Tibial artery (tissue), 4 donors: ENCODE measurements around the gene DHRS13.

ENCODE experiments used
- DNase-seq, 2 donors: peaks; one replicate each; pipeline ENCODE4 v3.0.0-alpha.2; 2019
- H3K27ac ChIP-seq, 2 donors: fragments of 200-600 bp; sonication (generic) in 1 of 2; 1 replicate in 1 of 2; 2 replicates in 1 of 2; pipeline ENCODE4 v1.5.1; 2018 to 2019; ENCODE audit warnings: mild to moderate bottlenecking in 1 of 2
- H3K27me3 ChIP-seq, 2 donors: fragments of 200-600 bp; sonication (generic) in 1 of 2; one replicate each; pipeline versions ENCODE4 v1.5.1 to v1.6.0; 2016 to 2019
- H3K36me3 ChIP-seq, 3 donors: fragments of 200-600 bp; sonication (generic) in 2 of 3; one replicate each; pipeline ENCODE4 v1.5.1; 2016 to 2019; ENCODE audit warnings: mild to moderate bottlenecking in 2 of 3
- H3K4me1 ChIP-seq, 4 donors: fragments of 200-600 bp; sonication (generic) in 2 of 4; 1 replicate in 3 of 4; 2 replicates in 1 of 4; pipeline ENCODE4 v1.5.1; 2016 to 2019
- H3K4me3 ChIP-seq, 2 donors: fragments of 200-600 bp; sonication (generic) in 1 of 2; 1 replicate in 1 of 2; 2 replicates in 1 of 2; pipeline ENCODE4 v1.5.1; 2018 to 2019; ENCODE audit warnings: mild to moderate bottlenecking in 2 of 2
- H3K9me3 ChIP-seq, 3 donors: fragments of 200-600 bp; sonication (generic) in 1 of 3; one replicate each; pipeline ENCODE4 v1.5.1; 2016 to 2019
- intact Hi-C: fragments of 100-400 bp; cut with DNase I; formaldehyde crosslinking; loops from one replicate; pipeline ENCODE4 v1.15.0; 2023; ENCODE audit warnings: low total_unique reads
- TF ChIP-seq, protein P1 (sequence below), 2 experiments: fragments of 200-600 bp in 1 of 2; fragments of 450-650 bp in 1 of 2; IDR thresholded peaks; one replicate each; pipeline ENCODE4 v1.5.1; 2017 to 2019; ENCODE audit warnings: antibody characterized with exemption in 2 of 2, mild to moderate bottlenecking in 1 of 2, moderate library complexity in 1 of 2

DHRS13 gene

DNA sequence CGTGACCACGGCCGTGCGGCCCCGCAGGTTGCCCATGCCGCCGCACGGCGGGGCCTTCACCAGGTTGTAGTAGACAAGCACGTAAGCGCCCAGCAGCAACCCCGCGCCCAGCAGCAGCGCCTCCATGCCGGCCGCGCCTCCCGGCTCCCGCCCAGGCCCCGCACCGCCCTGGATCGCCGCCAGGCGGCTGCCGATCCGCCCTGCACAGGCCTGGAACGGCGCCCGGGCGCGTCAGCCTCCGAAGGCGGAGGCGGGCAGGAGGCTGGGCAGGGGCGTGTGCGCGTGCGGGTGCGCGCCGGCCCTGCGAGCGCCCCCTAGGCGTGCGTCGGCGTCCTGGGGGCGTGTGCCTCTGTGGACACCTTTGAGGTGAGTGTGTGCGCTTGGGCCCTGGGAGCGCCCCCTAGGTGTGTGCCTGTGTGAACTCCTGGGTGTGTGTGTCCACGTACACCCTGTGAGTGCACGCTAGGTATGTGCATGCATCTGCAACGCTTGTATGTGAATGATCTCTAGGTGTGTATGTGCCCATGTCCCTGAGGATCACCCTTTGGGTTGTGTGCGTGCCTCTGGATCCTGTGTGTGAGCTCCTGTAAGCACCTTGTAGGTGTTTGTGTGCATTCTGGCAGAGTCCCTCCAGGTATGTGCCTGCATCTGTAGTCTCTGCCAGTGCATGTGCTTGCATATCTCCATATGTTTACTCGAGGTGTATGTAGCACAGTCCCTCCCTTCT lies at the start of gene DHRS13:
TSS of gene DHRS13 (minus strand) at position 261 of the 727 bp plus-strand sequence. CDS start at position 126, 135 bp downstream.
- H3K36me3 ChIP-seq = peaks cover 4 to 27% (median 24%) of the 10 kb centered on the region in 3 donors
- H3K27ac ChIP-seq = peak within 1 kb of the TSS; percentile 77 to 81
- H3K27me3 ChIP-seq = no peaks in the 10 kb centered on the region
- DNase-seq = peak; percentile 74 to 90
- no peaks in the 10 kb centered on the region for H3K9me3 ChIP-seq
- intact Hi-C loops = loop anchor here (10.0 kb wide), 1 partner anchor 58 kb away; the partner anchor contains the start of gene FAM222B
- peak within 1 kb of the TSS; percentile 62 to 67 for H3K4me3 ChIP-seq
- TF ChIP-seq, protein P1, sequence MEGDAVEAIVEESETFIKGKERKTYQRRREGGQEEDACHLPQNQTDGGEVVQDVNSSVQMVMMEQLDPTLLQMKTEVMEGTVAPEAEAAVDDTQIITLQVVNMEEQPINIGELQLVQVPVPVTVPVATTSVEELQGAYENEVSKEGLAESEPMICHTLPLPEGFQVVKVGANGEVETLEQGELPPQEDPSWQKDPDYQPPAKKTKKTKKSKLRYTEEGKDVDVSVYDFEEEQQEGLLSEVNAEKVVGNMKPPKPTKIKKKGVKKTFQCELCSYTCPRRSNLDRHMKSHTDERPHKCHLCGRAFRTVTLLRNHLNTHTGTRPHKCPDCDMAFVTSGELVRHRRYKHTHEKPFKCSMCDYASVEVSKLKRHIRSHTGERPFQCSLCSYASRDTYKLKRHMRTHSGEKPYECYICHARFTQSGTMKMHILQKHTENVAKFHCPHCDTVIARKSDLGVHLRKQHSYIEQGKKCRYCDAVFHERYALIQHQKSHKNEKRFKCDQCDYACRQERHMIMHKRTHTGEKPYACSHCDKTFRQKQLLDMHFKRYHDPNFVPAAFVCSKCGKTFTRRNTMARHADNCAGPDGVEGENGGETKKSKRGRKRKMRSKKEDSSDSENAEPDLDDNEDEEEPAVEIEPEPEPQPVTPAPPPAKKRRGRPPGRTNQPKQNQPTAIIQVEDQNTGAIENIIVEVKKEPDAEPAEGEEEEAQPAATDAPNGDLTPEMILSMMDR (IDR thresholded peaks at IDR 0.05) = peak; percentile 75 to 84
- peaks cover 0 to 38% (median 16%) of the 10 kb centered on the region in 4 donors for H3K4me1 ChIP-seq

DNA sequence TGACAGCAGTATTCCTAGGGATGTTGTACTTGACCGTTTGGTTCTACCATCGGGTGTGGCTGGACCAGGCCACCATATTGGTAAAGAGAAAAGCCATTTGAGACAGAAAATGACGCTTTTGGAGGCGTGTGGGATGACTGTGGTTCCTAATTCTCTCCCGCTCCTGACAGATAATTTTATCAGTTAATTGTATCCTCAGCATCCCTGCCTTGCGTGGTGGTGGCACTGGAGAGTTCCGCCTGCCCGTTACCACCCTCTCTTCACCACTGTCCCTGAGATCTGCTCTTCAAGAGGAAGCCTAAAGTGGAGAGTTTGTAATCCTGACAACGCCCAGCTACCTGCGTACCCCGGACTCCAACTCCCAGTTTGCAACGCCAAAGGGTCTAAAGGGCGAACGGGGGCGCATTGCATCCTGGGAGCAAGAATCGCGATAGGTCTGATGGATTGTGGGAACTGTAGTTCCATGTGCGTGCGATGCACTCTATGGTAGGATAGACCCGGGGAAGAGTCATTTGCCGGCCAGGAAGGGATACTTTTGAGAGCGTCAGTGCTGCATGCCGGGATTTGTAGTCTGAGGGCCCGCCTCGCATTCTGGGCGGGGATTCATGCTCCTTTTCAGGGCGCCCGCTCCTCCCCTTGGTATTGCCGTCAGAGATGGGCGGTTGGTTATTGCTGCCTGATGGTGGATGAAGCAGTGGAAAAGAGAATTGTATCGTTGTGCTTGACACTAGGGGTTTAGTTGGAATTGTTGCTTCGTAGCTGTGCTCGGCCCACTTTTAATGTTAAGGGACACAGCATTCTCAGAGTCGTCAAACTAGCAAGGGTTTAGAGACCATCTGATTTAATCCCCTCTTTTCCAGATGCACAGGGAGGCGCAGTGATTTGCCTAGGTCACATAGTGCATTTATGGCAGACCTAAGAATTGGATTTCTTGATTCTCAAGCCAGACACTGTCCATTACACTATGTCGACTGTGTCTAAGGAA lies 49.4 kb upstream of the DHRS13 start:
- peak; percentile 99 for DNase-seq
- H3K4me1 ChIP-seq = peaks cover 0 to 25% (median 17%) of the 10 kb centered on the region in 4 donors
- H3K27ac ChIP-seq = peak overlapping the region; percentile 86 to 98
- no peaks in the 10 kb centered on the region for H3K36me3 ChIP-seq
- TF ChIP-seq, protein P1 (IDR thresholded peaks at IDR 0.05) = peak in 1 of 2 experiments; percentile 6
- H3K27me3 ChIP-seq = no peaks in the 10 kb centered on the region
- no peaks in the 10 kb centered on the region for H3K9me3 ChIP-seq
- peak overlapping the region; percentile 61 to 67 for H3K4me3 ChIP-seq
- intact Hi-C loops = loop anchor here (5.0 kb wide), 1 partner anchor 615 kb away; the partner anchor contains the start of genes IFT20 and TNFAIP1

GRCh38 chr17:28951428-28951990 lies 48.6 kb upstream of the DHRS13 start, which contains the start of gene PHF12:
Gene PHF12, minus strand, starts transcription at chr17:28951518. Its CDS starts 558 bp downstream, at chr17:28950960.
- Histone ChIP-seq H3K27ac (peak within 1 kb of the TSS; percentile 86 to 98), H3K4me1 (peaks cover 0 to 33% (median 23%) of the 10 kb centered on the region in 4 donors), H3K9me3 (no peaks in the 10 kb centered on the region), H3K4me3 (peak within 1 kb of the TSS; percentile 67 to 98), H3K36me3 (no peaks in the 10 kb centered on the region), H3K27me3 (no peaks in the 10 kb centered on the region)
- peak; percentile 100 for DNase-seq
- TF ChIP-seq, protein P1 (IDR thresholded peaks at IDR 0.05) = no peak
- intact Hi-C loops = loop anchor here (5.0 kb wide), 1 partner anchor 614 kb away; the partner anchor contains the start of genes IFT20 and TNFAIP1

GRCh38 chr17:28950752-28951427 lies 48.0 kb upstream of the DHRS13 start:
- intact Hi-C loops = loop anchor here (5.0 kb wide), 1 partner anchor 614 kb away; the partner anchor contains the start of genes IFT20 and TNFAIP1
- no peak for DNase-seq
- no peaks in the 10 kb centered on the region for H3K36me3 ChIP-seq

More at GRCh38 chr17:28950752-28951427, 48.0 kb upstream of the DHRS13 start:
- Histone ChIP-seq H3K9me3 (no peaks in the 10 kb centered on the region), H3K27ac (peak overlapping the region; percentile 86 to 98), H3K4me3 (peak overlapping the region; percentile 67 to 98), H3K4me1 (peaks cover 0 to 39% (median 28%) of the 10 kb centered on the region in 4 donors), H3K27me3 (no peaks in the 10 kb centered on the region)
- TF ChIP-seq, protein P1 (IDR thresholded peaks at IDR 0.05) = no peak
